Spleen (tissue), 11 donors: Measurements from ENCODE around the gene STON1. TPM values are rescaled to one million over a fixed set of nuclear protein-coding genes. Genes with fewer than 3 reads are reported as not detected.

Experiments used
- DNase-seq: peaks from one replicate; pipeline ENCODE4 v3.0.0-alpha.2; 2020
- H3K27ac ChIP-seq, 8 donors: fragments of 200-600 bp; sonication (generic) in 7 of 8; 1 replicate in 4 of 8; 2 replicates in 4 of 8; pipeline versions ENCODE4 v1.5.0 to v1.8.0; 2016 to 2021; ENCODE audit warnings: inconsistent platforms in 4 of 8, mild to moderate bottlenecking in 4 of 8, moderate library complexity in 1 of 8
- H3K27me3 ChIP-seq, 7 donors: fragments of 200-600 bp; sonication (generic) in 6 of 7; replicated peaks in 1 of 7; 1 replicate in 4 of 7; 2 replicates in 3 of 7; pipeline versions ENCODE4 v1.5.0 to v1.8.0; 2016 to 2021; ENCODE audit warnings: inconsistent platforms in 3 of 7, mild to moderate bottlenecking in 1 of 7
- H3K36me3 ChIP-seq, 6 donors: fragments of 200-600 bp; sonication (generic) in 5 of 6; 1 replicate in 4 of 6; 2 replicates in 2 of 6; pipeline versions ENCODE4 v1.5.0 to v1.8.0; 2016 to 2021; ENCODE audit warnings: inconsistent platforms in 2 of 6
- H3K4me1 ChIP-seq, 6 donors: fragments of 200-600 bp; sonication (generic) in 5 of 6; 1 replicate in 3 of 6; 2 replicates in 3 of 6; pipeline versions ENCODE4 v1.5.0 to v1.8.0; 2016 to 2021; ENCODE audit warnings: inconsistent platforms in 3 of 6
- H3K4me3 ChIP-seq, 8 donors: fragments of 200-600 bp; sonication (generic) in 7 of 8; 1 replicate in 4 of 8; 2 replicates in 4 of 8; pipeline versions ENCODE4 v1.5.0 to v1.8.0; 2016 to 2021; ENCODE audit warnings: inconsistent platforms in 4 of 8, mild to moderate bottlenecking in 4 of 8, moderate library complexity in 2 of 8
- H3K9me3 ChIP-seq, 8 donors: fragments of 200-600 bp; sonication (generic) in 7 of 8; 1 replicate in 4 of 8; 2 replicates in 4 of 8; pipeline versions ENCODE4 v1.5.0 to v1.8.0; 2016 to 2021; ENCODE audit warnings: inconsistent platforms in 4 of 8
- POLR2A ChIP-seq, 3 donors: fragments of 450-650 bp; IDR thresholded peaks; one replicate each; pipeline ENCODE4 v1.5.1; 2017; ENCODE audit warnings: antibody characterized with exemption in 3 of 3, mild to moderate bottlenecking in 1 of 3
- POLR2AphosphoS5 ChIP-seq, 3 donors: sonication (generic); formaldehyde crosslinking; IDR thresholded peaks; one replicate each; pipeline ENCODE4 v1.5.1; 2017; ENCODE audit warnings: antibody characterized with exemption in 3 of 3
- WGBS, 5 donors: extraction: QIAGEN DNeasy Blood & Tissue Kit in 3 of 5; methylation state at CpG; one replicate each; pipeline versions ENCODE4 v1.1.5 to v1.1.7; 2013 to 2018; 5-methylcytosine and 5-hydroxymethylcytosine counted together
- intact Hi-C: fragments of 100-400 bp; cut with DNase I; formaldehyde crosslinking; loops from one replicate; pipeline ENCODE4 v1.15.0; 2023; ENCODE audit warnings: low total_unique reads
- polyA plus RNA-seq, 3 donors: library from polyadenylated mRNA; stranded (reverse); fragments of 200-250 nt; gene quantifications; one replicate each; pipeline ENCODE4 v1.2.1, GENCODE V29; 2013
- small RNA-seq, 4 donors: library from RNA; depleted of rRNA; stranded (forward); fragments of <200 nt; gene quantifications; one replicate each; pipeline ENCODE3, GENCODE V24; 2016
- total RNA-seq, 7 donors: library from RNA; depleted of rRNA in 3 of 7; stranded (reverse); fragments of >200 nt in 3 of 7; fragmentation: NEBNext Ultra II Directional in 4 of 7; extraction: Animal tissue kit (Norgen Biotek cat#: 25700) in 4 of 7; gene quantifications; one replicate each; pipeline versions ENCODE4 v1.1.0 to v1.2.1, GENCODE V29; 2016 to 2021
- TF ChIP-seq, protein P1 (sequence below), 11 experiments: fragments of 200-600 bp in 7 of 11; fragments of 450-650 bp in 4 of 11; sonication (generic) in 4 of 11; IDR thresholded peaks in 8 of 11; conservative IDR thresholded peaks in 3 of 11; 1 replicate in 7 of 11; 2 replicates in 4 of 11; pipeline versions ENCODE4 v1.4.0 to v1.8.0; 2016 to 2021; ENCODE audit warnings: antibody characterized with exemption in 11 of 11, inconsistent platforms in 4 of 11, mild to moderate bottlenecking in 1 of 11
- donor health status: healthy with polysubstance abuse.
- donor health status: DM: no; HTN: no; CAD: no; lungs with moderate emphysema.
- donor health status: DM: no; HTN: no; CAD: no.
- donor health status: Bipolar disorder and iron deficiency.
- donor health status: healthy.
- donor health status: DM: no; HTN: no; CAD: no.
- donor health status: DM: yes; HTN: yes; CAD: no.

STON1 gene
- total and polyA plus RNA-seq, 10 donors: 2.1 to 31.0 (median 20.4) TPM

DNA sequence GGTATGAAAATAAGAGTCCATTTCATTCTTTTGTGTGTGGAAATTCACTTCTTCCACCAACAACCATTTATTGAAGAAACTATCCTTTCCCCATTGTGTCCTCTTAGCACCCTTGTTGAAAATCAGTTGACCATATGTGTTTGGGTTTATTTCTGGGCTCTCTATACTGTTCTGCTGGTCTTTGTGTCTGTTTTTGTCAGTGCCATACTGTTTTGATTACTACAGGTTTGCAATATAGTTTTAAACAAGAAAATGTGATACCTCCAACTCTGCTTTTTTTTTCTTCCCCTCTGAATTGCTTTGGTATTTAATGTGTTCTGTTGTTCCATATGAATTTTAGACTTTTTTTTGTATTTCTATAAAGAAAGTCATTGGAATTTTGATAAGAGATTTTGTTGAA is 96.1 kb downstream of the STON1 start:
- no peaks in the 10 kb centered on the region for H3K4me1 ChIP-seq
- H3K27me3 ChIP-seq: no peaks in the 10 kb centered on the region
- no peak for DNase-seq
- H3K36me3 ChIP-seq: no peaks in the 10 kb centered on the region
- TF ChIP-seq, protein P1, sequence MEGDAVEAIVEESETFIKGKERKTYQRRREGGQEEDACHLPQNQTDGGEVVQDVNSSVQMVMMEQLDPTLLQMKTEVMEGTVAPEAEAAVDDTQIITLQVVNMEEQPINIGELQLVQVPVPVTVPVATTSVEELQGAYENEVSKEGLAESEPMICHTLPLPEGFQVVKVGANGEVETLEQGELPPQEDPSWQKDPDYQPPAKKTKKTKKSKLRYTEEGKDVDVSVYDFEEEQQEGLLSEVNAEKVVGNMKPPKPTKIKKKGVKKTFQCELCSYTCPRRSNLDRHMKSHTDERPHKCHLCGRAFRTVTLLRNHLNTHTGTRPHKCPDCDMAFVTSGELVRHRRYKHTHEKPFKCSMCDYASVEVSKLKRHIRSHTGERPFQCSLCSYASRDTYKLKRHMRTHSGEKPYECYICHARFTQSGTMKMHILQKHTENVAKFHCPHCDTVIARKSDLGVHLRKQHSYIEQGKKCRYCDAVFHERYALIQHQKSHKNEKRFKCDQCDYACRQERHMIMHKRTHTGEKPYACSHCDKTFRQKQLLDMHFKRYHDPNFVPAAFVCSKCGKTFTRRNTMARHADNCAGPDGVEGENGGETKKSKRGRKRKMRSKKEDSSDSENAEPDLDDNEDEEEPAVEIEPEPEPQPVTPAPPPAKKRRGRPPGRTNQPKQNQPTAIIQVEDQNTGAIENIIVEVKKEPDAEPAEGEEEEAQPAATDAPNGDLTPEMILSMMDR (IDR thresholded peaks at IDR 0.05 in 8 of 11, conservative IDR thresholded peaks at IDR 0.05 in 3 of 11): no peak
- TF ChIP-seq POLR2AphosphoS5 (IDR thresholded peaks at IDR 0.05): no peak
- intact Hi-C loops: no loop called here
- H3K4me3 ChIP-seq: no peak overlapping the region
- H3K27ac ChIP-seq: no peak overlapping the region
- H3K9me3 ChIP-seq: peaks cover 0 to 16% (median 7%) of the 10 kb centered on the region in 8 donors

DNA sequence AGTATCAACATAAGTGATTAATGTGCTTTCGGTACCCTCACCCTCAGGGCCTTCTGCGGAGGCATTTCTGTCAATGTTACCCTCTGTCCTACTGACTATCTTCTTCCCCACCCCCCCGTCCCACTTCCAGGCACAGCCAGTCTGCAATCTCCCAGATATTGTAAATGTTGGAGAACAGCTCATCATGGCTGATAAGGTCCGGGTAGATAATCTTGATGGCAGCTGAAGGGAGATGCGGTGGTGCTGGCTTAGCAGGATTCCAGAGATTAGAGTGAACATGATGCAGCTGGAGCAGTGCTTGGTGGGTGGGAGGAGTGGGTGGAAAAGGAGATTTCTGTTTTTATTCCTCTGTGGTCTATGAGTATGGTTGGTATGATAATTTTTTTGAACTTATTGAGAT is 103.2 kb downstream of the STON1 start:
- H3K27ac ChIP-seq: no peak overlapping the region
- H3K27me3 ChIP-seq: peaks cover 0 to 13% (median 0%) of the 10 kb centered on the region in 7 donors
- H3K4me1 ChIP-seq: no peaks in the 10 kb centered on the region
- DNase-seq: no peak
- 72 to 84% (median 78%) methylated on average over 5 of the region's 5 CpGs for WGBS, 5 donors
- no peak for TF ChIP-seq POLR2A (IDR thresholded peaks at IDR 0.05)
- TF ChIP-seq POLR2AphosphoS5 (IDR thresholded peaks at IDR 0.05): no peak
- TF ChIP-seq, protein P1 (IDR thresholded peaks at IDR 0.05 in 8 of 11, conservative IDR thresholded peaks at IDR 0.05 in 3 of 11): no peak
- H3K4me3 ChIP-seq: no peak overlapping the region
- intact Hi-C loops: no loop called here
- H3K36me3 ChIP-seq: no peaks in the 10 kb centered on the region
- peaks cover 0 to 13% (median 10%) of the 10 kb centered on the region in 8 donors for H3K9me3 ChIP-seq

DNA sequence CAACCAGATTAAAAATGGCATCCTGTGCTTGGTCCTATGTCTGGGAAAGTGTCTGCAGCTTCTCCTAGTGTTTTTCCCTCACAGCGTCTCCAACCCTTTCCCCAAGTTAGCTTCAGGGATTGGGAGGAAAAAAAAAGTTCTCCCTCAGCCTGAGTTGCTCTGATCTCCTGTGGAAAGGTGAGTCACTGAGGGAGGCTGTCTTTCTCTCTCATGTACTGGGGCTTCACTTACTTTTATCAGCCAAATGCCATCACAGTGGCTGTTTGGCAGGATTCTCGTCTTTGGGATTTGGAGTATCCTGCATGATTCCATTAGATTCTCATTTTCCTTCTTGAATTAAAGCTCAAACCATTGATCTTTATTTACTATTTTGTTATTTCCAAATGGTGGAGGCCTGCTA is 105.8 kb downstream of the STON1 start:
- Histone ChIP-seq H3K27ac (no peak overlapping the region), H3K36me3 (no peaks in the 10 kb centered on the region), H3K4me3 (no peak overlapping the region), H3K4me1 (no peaks in the 10 kb centered on the region), H3K27me3 (peaks cover 0 to 13% (median 0%) of the 10 kb centered on the region in 7 donors), H3K9me3 (peaks cover 0 to 13% (median 10%) of the 10 kb centered on the region in 8 donors)
- TF ChIP-seq, protein P1 (IDR thresholded peaks at IDR 0.05 in 8 of 11, conservative IDR thresholded peaks at IDR 0.05 in 3 of 11): no peak
- no peak for TF ChIP-seq POLR2A (IDR thresholded peaks at IDR 0.05)
- no peak for TF ChIP-seq POLR2AphosphoS5 (IDR thresholded peaks at IDR 0.05)
- DNase-seq: no peak
- intact Hi-C loops: no loop called here
- 71 to 83% (median 81%) methylated on average over 2 of the region's 2 CpGs for WGBS, 5 donors

DNA sequence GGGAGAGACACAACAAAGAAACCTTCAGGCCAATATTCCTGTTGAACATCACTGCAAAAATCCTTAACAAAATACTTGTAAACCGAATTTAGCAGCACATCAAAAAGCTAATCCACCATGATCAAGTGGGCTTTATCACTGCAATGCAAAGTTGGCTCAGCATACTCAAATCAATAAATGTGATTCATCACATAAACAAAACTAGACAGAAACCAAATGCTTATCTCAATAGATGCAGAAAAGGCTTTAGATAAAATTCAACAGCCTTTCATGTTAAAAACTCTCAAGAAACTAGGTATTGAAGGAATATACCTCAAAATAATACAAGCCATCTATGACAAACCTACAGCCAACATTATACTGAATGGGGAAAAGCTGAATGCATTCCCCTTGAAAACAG is 108.3 kb downstream of the STON1 start:
- Histone ChIP-seq H3K36me3 (no peaks in the 10 kb centered on the region), H3K27me3 (peaks cover 0 to 13% (median 0%) of the 10 kb centered on the region in 7 donors), H3K27ac (no peak overlapping the region), H3K4me1 (no peaks in the 10 kb centered on the region), H3K9me3 (peaks cover 0 to 13% (median 10%) of the 10 kb centered on the region in 8 donors), H3K4me3 (no peak overlapping the region)
- WGBS, 5 donors: 50 to 70% (median 55%) methylated on average over 1 of the region's 1 CpG
- intact Hi-C loops: no loop called here
- no peak for DNase-seq
- TF ChIP-seq, protein P1 (IDR thresholded peaks at IDR 0.05 in 8 of 11, conservative IDR thresholded peaks at IDR 0.05 in 3 of 11): no peak
- TF ChIP-seq POLR2A (IDR thresholded peaks at IDR 0.05) (no peak), POLR2AphosphoS5 (IDR thresholded peaks at IDR 0.05) (no peak)

Small RNA genes within 50 kb of the gene (small RNA-seq; reads per million reads assigned to genes)
- gene RNU6-282P (0 reads per million in 4 donors), gene TPT1P11 (0 reads per million in 4 donors)

Other genes starting within 250 kb of the STON1 start
- gene FOXN2, start 215.5 kb upstream of the STON1 start, total RNA-seq: 10 to 100 TPM; 47.0 to 82.0 (median 56.5) TPM
- gene FOXN2, start 215.5 kb upstream of the STON1 start, polyA plus RNA-seq: 10 to 100 TPM in 1 of 3 donors, 1 to 10 TPM in 2; 6.9 to 10.0 (median 8.7) TPM
- gene PPP1R21, start 89.4 kb upstream of the STON1 start, total RNA-seq: 10 to 100 TPM; 34.5 to 82.2 (median 47.9) TPM
- gene PPP1R21, start 89.4 kb upstream of the STON1 start, polyA plus RNA-seq: 10 to 100 TPM; 36.3 to 46.6 (median 40.8) TPM
- gene GTF2A1L, start 87.7 kb downstream of the STON1 start, total RNA-seq: 1 to 10 TPM in 3 of 7 donors, under 1 TPM in 3, not detected in 1; 0.70 to 4.7 (median 1.1) TPM
- gene GTF2A1L, start 87.7 kb downstream of the STON1 start, polyA plus RNA-seq: 1 to 10 TPM in 1 of 3 donors, under 1 TPM in 2; 0.06 to 1.1 (median 0.35) TPM
- not detected for gene LHCGR, start 225.6 kb downstream of the STON1 start, total RNA-seq
- under 1 TPM in 1 of 3 donors, not detected in 2; 0.03 TPM for gene LHCGR, start 225.6 kb downstream of the STON1 start, polyA plus RNA-seq